ENCODE measurements around the gene SHC2.

GRCh38 chr19:374183-374885 is 86.5 kb downstream of the SHC2 start:
- no peak for TF ChIP-seq POLR2A (IDR thresholded peaks at IDR 0.05)
- TF ChIP-seq CTCF (IDR thresholded peaks at IDR 0.05): no peak

Data from body of pancreas (tissue), 4 donors.